CD4-positive, alpha-beta memory T cell (primary cell): ENCODE results near the gene ACADVL. TPM values are rescaled to one million over a fixed set of nuclear protein-coding genes. Genes with fewer than 3 reads are reported as not detected.

Source experiments
- CTCF ChIA-PET: fragments of 350-600 bp; sonication (Branson Sonifier 250); formaldehyde crosslinking; loops from one replicate; lab custom pipeline; 2021; ENCODE audit warnings: inconsistent platforms; ENCODE audit not compliant: partially characterized antibody; lab: Charles Lee
- POLR2A ChIA-PET: fragments of 350-600 bp; sonication (Branson Sonifier 250); formaldehyde crosslinking; loops from one replicate; lab custom pipeline; 2021; ENCODE audit not compliant: partially characterized antibody; lab: Charles Lee
- DNase-seq, 5 donors: peaks; one replicate each; pipeline versions ENCODE4 v3.0.0 to v3.0.0-alpha.2; 2020 to 2022; ENCODE audit warnings: mixed read lengths in 1 of 5
- H3K27ac ChIP-seq: one replicate; pipeline ENCODE4 v1.7.0; 2013; ENCODE audit warnings: low read depth, low read length
- H3K27me3 ChIP-seq: 2 replicates; pipeline ENCODE4 v1.7.0; 2013; ENCODE audit warnings: mild to moderate bottlenecking, low read length, moderate library complexity; ENCODE audit not compliant: insufficient read depth
- H3K36me3 ChIP-seq: 2 replicates; pipeline ENCODE4 v1.7.0; 2013; ENCODE audit warnings: mild to moderate bottlenecking, low read length, moderate library complexity; ENCODE audit not compliant: insufficient read depth
- H3K4me1 ChIP-seq: 2 replicates; pipeline ENCODE4 v1.7.0; 2013; ENCODE audit warnings: mild to moderate bottlenecking, low read length, moderate library complexity; ENCODE audit not compliant: insufficient read depth
- H3K4me3 ChIP-seq, 2 donors: one replicate each; pipeline ENCODE4 v1.7.0; 2013; ENCODE audit warnings: low read length in 2 of 2, mild to moderate bottlenecking in 1 of 2
- H3K9me3 ChIP-seq, 2 donors: one replicate each; pipeline ENCODE4 v1.7.0; 2013; ENCODE audit warnings: low read length in 2 of 2, control low read depth in 1 of 2; ENCODE audit not compliant: control insufficient read depth in 1 of 2
- H3K27ac Mint-ChIP-seq, 7 donors: one replicate each; pipeline ENCODE4 v1.8.0; 2020 to 2021; ENCODE audit warnings: mixed read lengths in 7 of 7, mild to moderate bottlenecking in 6 of 7, inconsistent platforms in 3 of 7, moderate library complexity in 3 of 7
- H3K27me3 Mint-ChIP-seq, 2 donors: one replicate each; pipeline ENCODE4 v1.8.0; 2020 to 2021; ENCODE audit warnings: mixed read lengths in 2 of 2
- H3K36me3 Mint-ChIP-seq, 2 donors: one replicate each; pipeline ENCODE4 v1.8.0; 2020 to 2021; ENCODE audit warnings: mixed read lengths in 2 of 2, inconsistent platforms in 1 of 2, mild to moderate bottlenecking in 1 of 2
- H3K4me1 Mint-ChIP-seq, 4 donors: one replicate each; pipeline ENCODE4 v1.8.0; 2020 to 2021; ENCODE audit warnings: mixed read lengths in 4 of 4, mild to moderate bottlenecking in 1 of 4
- H3K4me3 Mint-ChIP-seq, 8 donors: one replicate each; pipeline ENCODE4 v1.8.0; 2020 to 2021; ENCODE audit warnings: mixed read lengths in 8 of 8, mild to moderate bottlenecking in 7 of 8, moderate library complexity in 6 of 8, inconsistent platforms in 3 of 8
- H3K9me3 Mint-ChIP-seq, 8 donors: one replicate each; pipeline ENCODE4 v1.8.0; 2020 to 2021; ENCODE audit warnings: mixed read lengths in 8 of 8, mild to moderate bottlenecking in 5 of 8, inconsistent platforms in 3 of 8, moderate library complexity in 1 of 8
- intact Hi-C: fragments of 100-400 bp; cut with micrococcal nuclease; formaldehyde crosslinking; loops from one replicate; pipeline ENCODE4 v1.15.1; 2023
- polyA plus RNA-seq, 2 donors: library from polyadenylated mRNA; unstranded; fragments of 300-500 nt; fragmentation: Illumina TruSeq; gene quantifications; one replicate each; pipeline ENCODE4 v1.2.3, GENCODE V29; 2021
- total RNA-seq, 2 experiments: library from RNA; stranded (reverse); gene quantifications; one replicate each; pipeline ENCODE4 v1.2.3, GENCODE V29; 2021

The ACADVL gene
- total and polyA plus RNA-seq, 4 experiments from 2014 or later = 110 to 342 (median 229) TPM

GRCh38 chr17:7233701-7234082 lies 14.0 kb downstream of the ACADVL start:
- no peaks in the 10 kb centered on the region for H3K27me3 Mint-ChIP-seq

GRCh38 chr17:7234083-7234951 lies 14.6 kb downstream of the ACADVL start, which contains the start of gene DVL2:
DVL2 (minus strand) TSS chr17:7234517; CDS start chr17:7234262, 255 bp downstream.
- POLR2A ChIA-PET = interaction anchor here (0.5 to 17.6 kb wide), 20 partner anchors 9 to 453 kb away, joined by 3 to 435 read pairs (median 4); partner anchors contain the start of genes ACADVL, ACAP1, ATP1B2 and CTDNEP1
- peaks cover 18 to 50% of the 10 kb centered on the region in 2 donors for H3K36me3 Mint-ChIP-seq

More at GRCh38 chr17:7233701-7234082, 14.0 kb downstream of the ACADVL start:
- Histone ChIP-seq H3K9me3 (no peaks in the 10 kb centered on the region), H3K27ac (peak overlapping the region; percentile 87), H3K36me3 (peaks cover 32% of the 10 kb centered on the region), H3K4me1 (peaks cover 54% of the 10 kb centered on the region), H3K4me3 (peak overlapping the region; percentile 48 to 98), H3K27me3 (no peaks in the 10 kb centered on the region)
- intact Hi-C loops = loop anchor here (1.0 to 10.0 kb wide), 2 partner anchors 14 to 611 kb away; partner anchors contain the start of genes ACADVL and DLG4
- ChIA-PET CTCF (interaction anchor here (1.0 to 6.0 kb wide), 2 partner anchors 13 to 20 kb away, joined by 3 to 48 read pairs; partner anchors contain the start of genes ACADVL and DLG4), POLR2A (interaction anchor here (0.5 to 17.6 kb wide), 17 partner anchors 9 to 454 kb away, joined by 3 to 435 read pairs (median 4); partner anchors contain the start of genes ACADVL, ACAP1, ATP1B2 and CTDNEP1)
- no peak for DNase-seq
- Mint-ChIP-seq H3K27ac (peak overlapping the region; percentile 87 to 98 (median 96)), H3K4me3 (peak overlapping the region; percentile 89 to 97 (median 93)), H3K36me3 (peaks cover 21 to 52% of the 10 kb centered on the region in 2 donors), H3K9me3 (no peaks in the 10 kb centered on the region), H3K4me1 (peaks cover 34 to 60% (median 47%) of the 10 kb centered on the region in 4 donors)

GRCh38 chr17:7235693-7236665 lies 16.2 kb downstream of the ACADVL start:
- no peak overlapping the region for H3K27ac ChIP-seq
- ChIA-PET CTCF (interaction anchor here (1.2 to 6.0 kb wide), 4 partner anchors 15 to 16 kb away, joined by 3 to 48 read pairs (median 10); partner anchors contain the start of genes ACADVL, CTDNEP1 and DLG4), POLR2A (interaction anchor here (0.7 to 17.6 kb wide), 4 partner anchors 14 to 190 kb away, joined by 3 to 435 read pairs (median 59); partner anchors contain the start of genes ACADVL, CTDNEP1, DLG4 and ELP5)
- no peaks in the 10 kb centered on the region for H3K9me3 Mint-ChIP-seq
- H3K36me3 Mint-ChIP-seq = peaks cover 19 to 53% of the 10 kb centered on the region in 2 donors
- peaks cover 22% of the 10 kb centered on the region for H3K36me3 ChIP-seq
- H3K27me3 ChIP-seq = no peaks in the 10 kb centered on the region
- no peaks in the 10 kb centered on the region for H3K27me3 Mint-ChIP-seq
- peak overlapping the region; percentile 77 to 98 (median 96) for H3K27ac Mint-ChIP-seq
- peaks cover 41 to 76% (median 57%) of the 10 kb centered on the region in 4 donors for H3K4me1 Mint-ChIP-seq
- H3K4me1 ChIP-seq = peaks cover 68% of the 10 kb centered on the region
- no peak for DNase-seq
- H3K4me3 Mint-ChIP-seq = peak overlapping the region in 6 of 8 donors; percentile 17 to 97 (median 94)
- H3K9me3 ChIP-seq = no peaks in the 10 kb centered on the region
- intact Hi-C loops = loop anchor here (10.0 kb wide), 1 partner anchor 609 kb away; no protein-coding TSS in a partner anchor
- no peak overlapping the region for H3K4me3 ChIP-seq

More at GRCh38 chr17:7234083-7234951, 14.6 kb downstream of the ACADVL start, which contains the start of gene DVL2:
- CTCF ChIA-PET = interaction anchor here (0.6 to 6.0 kb wide), 3 partner anchors 14 to 26 kb away, joined by 3 to 48 read pairs (median 3); partner anchors contain the start of genes ACADVL and DLG4
- Mint-ChIP-seq H3K27ac (peak within 1 kb of the TSS; percentile 94 to 98 (median 96)), H3K4me3 (peak within 1 kb of the TSS; percentile 89 to 97 (median 93)), H3K4me1 (peaks cover 34 to 60% (median 48%) of the 10 kb centered on the region in 4 donors), H3K27me3 (no peaks in the 10 kb centered on the region), H3K9me3 (no peaks in the 10 kb centered on the region)
- Histone ChIP-seq H3K4me1 (peaks cover 54% of the 10 kb centered on the region), H3K27ac (peak within 1 kb of the TSS; percentile 87), H3K9me3 (no peaks in the 10 kb centered on the region), H3K36me3 (peaks cover 26% of the 10 kb centered on the region), H3K4me3 (peak within 1 kb of the TSS; percentile 48 to 98), H3K27me3 (no peaks in the 10 kb centered on the region)
- intact Hi-C loops = loop anchor here (1.0 to 10.0 kb wide), 2 partner anchors 15 to 610 kb away; partner anchors contain the start of genes ACADVL and DLG4
- DNase-seq = peak; percentile 93 to 97 (median 94)

- H3K9me3 Mint-ChIP-seq = no peaks in the 10 kb centered on the region
- H3K4me1 ChIP-seq = peaks cover 75% of the 10 kb centered on the region
- POLR2A ChIA-PET = interaction anchor here (0.7 to 17.6 kb wide), 6 partner anchors 13 to 337 kb away, joined by 3 to 435 read pairs (median 8); partner anchors contain the start of genes ACADVL, CTDNEP1, DLG4 and ELP5
These were observed 17.1 kb downstream of the ACADVL start for GRCh38 chr17:7236808-7237207.

GRCh38 chr17:7237266-7237760 lies 17.6 kb downstream of the ACADVL start:
- ChIA-PET CTCF (interaction anchor here (1.0 to 2.5 kb wide), 3 partner anchors 16 to 244 kb away, joined by 5 to 14 read pairs (median 5); partner anchors contain the start of genes ACADVL, DLG4 and SLC35G6), POLR2A (interaction anchor here (0.9 to 17.6 kb wide), 14 partner anchors 13 to 337 kb away, joined by 3 to 435 read pairs (median 4); partner anchors contain the start of genes ACADVL, CTDNEP1, DLG4 and ELP5)
- Mint-ChIP-seq H3K27me3 (no peaks in the 10 kb centered on the region), H3K4me1 (peaks cover 47 to 83% (median 61%) of the 10 kb centered on the region in 4 donors), H3K4me3 (peak overlapping the region; percentile 64 to 99 (median 96)), H3K36me3 (peaks cover 25 to 62% of the 10 kb centered on the region in 2 donors), H3K27ac (peak overlapping the region; percentile 58 to 100 (median 96)), H3K9me3 (peaks cover 0 to 2% (median 0%) of the 10 kb centered on the region in 8 donors)
- Histone ChIP-seq H3K9me3 (no peaks in the 10 kb centered on the region), H3K4me3 (peak overlapping the region in 1 of 2 donors; percentile 39), H3K27ac (peak overlapping the region; percentile 85), H3K4me1 (peaks cover 71% of the 10 kb centered on the region), H3K36me3 (peaks cover 22% of the 10 kb centered on the region), H3K27me3 (no peaks in the 10 kb centered on the region)
- DNase-seq = no peak
- intact Hi-C loops = loop anchor here (10.0 kb wide), 1 partner anchor 607 kb away; no protein-coding TSS in a partner anchor

More at GRCh38 chr17:7236808-7237207, 17.1 kb downstream of the ACADVL start:
- H3K4me3 Mint-ChIP-seq = peak overlapping the region; percentile 64 to 99 (median 96)
- Histone ChIP-seq H3K27me3 (no peaks in the 10 kb centered on the region), H3K4me3 (no peak overlapping the region), H3K27ac (peak overlapping the region; percentile 85), H3K36me3 (peaks cover 22% of the 10 kb centered on the region), H3K9me3 (no peaks in the 10 kb centered on the region)
- intact Hi-C loops = loop anchor here (10.0 kb wide), 1 partner anchor 608 kb away; no protein-coding TSS in a partner anchor
- no peak for DNase-seq
- H3K27ac Mint-ChIP-seq = peak overlapping the region; percentile 58 to 100 (median 96)
- CTCF ChIA-PET = interaction anchor here (1.2 to 2.5 kb wide), 3 partner anchors 14 to 17 kb away, joined by 3 to 14 read pairs (median 5); partner anchors contain the start of genes ACADVL, CTDNEP1 and DLG4
- no peaks in the 10 kb centered on the region for H3K27me3 Mint-ChIP-seq
- peaks cover 22 to 60% of the 10 kb centered on the region in 2 donors for H3K36me3 Mint-ChIP-seq
- H3K4me1 Mint-ChIP-seq = peaks cover 50 to 83% (median 63%) of the 10 kb centered on the region in 4 donors
